ENCODE data around the gene LENEP.

Gene LENEP

GRCh38 chr1:155032886-155033285, 39.5 kb downstream of the LENEP start:
- intact Hi-C loops (cut with DNase I), result no loop called here
- no peak for DNase-seq

DNA sequence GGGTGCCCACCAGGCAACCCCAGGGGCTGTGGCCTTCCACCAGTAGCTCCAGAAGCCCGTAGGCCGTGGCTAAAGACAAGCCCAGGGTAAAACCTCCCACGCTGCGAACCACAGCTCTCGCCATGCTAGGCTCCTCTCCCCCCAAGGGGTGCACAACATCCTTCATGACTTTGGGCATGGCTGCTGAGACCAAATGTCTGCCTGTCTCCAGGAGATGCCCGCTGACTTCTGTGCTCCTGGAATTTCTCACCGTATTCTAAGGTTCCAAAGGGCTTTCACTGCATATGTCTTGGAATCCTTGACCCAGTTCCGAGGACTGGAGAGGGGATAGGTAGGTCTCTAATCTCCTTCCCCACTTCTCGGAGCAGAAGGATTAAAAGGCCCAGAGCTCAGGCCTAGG, 40.1 kb downstream of the LENEP start, which contains the start of the genes DCST1 and DCST2:
DCST1 (plus strand) TSS at position 301 of the 400 bp plus-strand sequence. CDS start 213 bp downstream, outside the sequence.
DCST2 (minus strand) TSS at position 258 of the 400 bp plus-strand sequence; CDS start at position 178, 80 bp downstream.
- no peak for DNase-seq
- intact Hi-C loops (cut with DNase I), result no loop called here

GRCh38 chr1:155034318-155035208, 41.2 kb downstream of the LENEP start:
- no peak for DNase-seq
- intact Hi-C loops (cut with DNase I), result no loop called here

DNA sequence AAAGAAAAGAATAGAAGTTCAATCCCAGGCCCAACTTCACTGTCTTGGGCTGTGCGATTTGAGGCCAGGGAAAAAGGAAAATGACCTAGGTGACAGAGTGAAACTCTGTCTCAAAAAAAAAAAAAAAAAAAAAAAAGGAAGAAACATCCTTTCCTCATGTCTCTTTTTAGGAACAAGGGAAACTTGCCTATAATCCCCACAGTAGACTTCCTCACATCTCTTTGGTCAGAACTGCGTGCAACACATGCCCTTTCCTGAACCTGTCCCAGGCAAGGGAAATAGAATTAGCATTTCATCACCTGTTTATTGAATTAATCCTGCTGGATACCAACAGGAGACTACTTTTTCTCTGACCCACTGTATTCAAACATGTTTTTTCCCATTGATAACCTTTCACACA, 42.5 kb downstream of the LENEP start:
- intact Hi-C loops (cut with DNase I), result no loop called here
- no peak for DNase-seq

- intact Hi-C loops (cut with DNase I), result no loop called here
Observed at GRCh38 chr1:155037043-155037442, 43.7 kb downstream of the LENEP start.

GRCh38 chr1:155037851-155038441, 44.6 kb downstream of the LENEP start:
- intact Hi-C loops (cut with DNase I), result no loop called here

More at GRCh38 chr1:155037043-155037442, 43.7 kb downstream of the LENEP start:
- no peak for DNase-seq

GRCh38 chr1:155038602-155039307, 45.4 kb downstream of the LENEP start:
- no peak for DNase-seq
- intact Hi-C loops (cut with DNase I), result no loop called here

More at GRCh38 chr1:155037851-155038441, 44.6 kb downstream of the LENEP start:
- DNase-seq, result no peak

- no peak for DNase-seq
- intact Hi-C loops (cut with DNase I), result no loop called here
Observed at GRCh38 chr1:155039308-155039669, 45.9 kb downstream of the LENEP start.

DNA sequence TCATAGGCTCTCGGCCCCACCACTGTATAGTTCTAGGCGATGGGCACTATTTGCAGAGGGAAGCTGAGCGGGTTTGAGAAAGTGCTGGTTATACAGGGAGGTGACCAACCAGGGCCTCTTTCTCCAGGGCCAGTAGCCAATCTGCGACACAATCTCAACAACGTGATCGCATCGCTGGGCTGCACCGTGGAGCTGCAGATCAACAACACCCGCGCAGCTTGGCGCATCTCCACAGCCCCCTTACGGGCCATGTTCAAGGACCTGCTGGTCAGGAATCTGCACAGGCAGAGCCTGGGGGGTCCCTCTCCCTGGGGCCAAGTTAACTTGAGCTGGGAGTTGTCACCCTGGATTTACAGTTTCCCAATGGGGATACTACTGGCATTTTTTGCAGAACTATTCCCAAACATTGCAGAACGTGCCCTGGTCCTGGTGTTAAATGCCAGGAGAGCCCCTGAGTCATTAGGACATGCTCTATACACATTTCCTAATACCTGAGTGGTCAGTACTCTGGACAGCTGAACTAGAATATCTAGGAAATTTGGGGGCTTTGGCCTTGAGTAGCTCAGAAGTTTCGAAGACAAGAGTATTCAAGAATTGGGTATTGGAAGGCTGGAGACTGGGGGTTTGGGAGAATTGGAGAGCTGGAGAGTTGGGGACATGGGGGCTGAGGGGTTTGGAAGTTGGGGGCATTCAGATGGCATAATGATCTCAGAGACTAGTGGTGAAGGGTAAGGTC, 47.1 kb downstream of the LENEP start:
- intact Hi-C loops (cut with DNase I), result no loop called here
- no peak for DNase-seq

DNA sequence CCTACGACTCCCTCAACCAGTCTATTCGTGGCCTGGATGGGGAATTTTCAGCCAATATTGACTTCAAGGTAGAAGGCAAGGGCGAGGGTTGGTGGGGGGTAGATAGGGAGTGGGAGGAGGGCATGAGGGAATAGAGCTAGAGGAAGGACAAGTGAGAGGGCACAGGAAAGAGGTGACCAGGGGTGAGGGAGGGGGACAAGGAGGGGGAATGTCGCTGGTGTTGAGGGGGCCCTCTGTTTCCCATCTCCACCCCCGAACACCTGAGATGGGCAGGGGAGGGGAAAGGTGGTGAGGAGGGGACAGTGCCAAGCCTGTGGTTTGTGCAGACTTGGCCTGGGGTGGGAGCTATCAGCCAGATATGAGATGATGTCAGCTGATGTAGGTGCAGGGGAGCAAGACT, 49.4 kb downstream of the LENEP start:
- DNase-seq, result no peak
- intact Hi-C loops (cut with DNase I), result no loop called here

GRCh38 chr1:155043301-155043702, 49.9 kb downstream of the LENEP start:
- no peak for DNase-seq
- intact Hi-C loops (cut with DNase I), result no loop called here

DNA sequence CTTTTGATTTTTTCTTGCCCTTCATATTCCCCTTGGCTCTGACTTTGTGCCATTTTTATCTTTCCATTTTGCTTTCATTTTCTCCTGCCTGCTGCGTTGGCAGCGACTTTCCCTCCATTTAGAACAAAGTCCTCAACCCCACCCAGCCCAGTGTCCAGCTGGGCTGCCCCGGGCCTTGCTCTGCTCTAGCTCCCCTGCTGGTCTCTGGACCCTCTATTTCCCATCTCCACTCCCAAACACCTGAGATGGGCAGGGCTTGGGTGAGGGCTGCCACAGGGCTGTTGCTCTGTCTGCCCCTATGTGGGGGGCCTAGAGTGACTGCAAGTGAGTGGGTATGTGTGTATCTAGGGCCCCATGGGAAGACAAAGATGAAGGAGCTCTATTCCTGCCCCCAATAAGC, 50.4 kb downstream of the LENEP start:
- intact Hi-C loops (cut with DNase I), result no loop called here
- DNase-seq, result no peak

All from head of caudate nucleus (tissue), 42 donors.